Measurements from ENCODE around the gene NRN1L. TPM values are rescaled to one million over a fixed set of nuclear protein-coding genes. Genes with fewer than 3 reads are reported as not detected.

NRN1L gene
- total RNA-seq, 4 donors from 2014 or later: 2.1 TPM; not detected in 3

GRCh38 chr16:67855789-67856188 lies 28.9 kb upstream of the NRN1L start:
- peaks cover 6 to 10% of the 10 kb centered on the region in 2 donors for H3K4me1 ChIP-seq
- no peaks in the 10 kb centered on the region for H3K9me3 ChIP-seq
- intact Hi-C loops (cut with DNase I; ENCODE audit: low total_unique reads): no loop called here
- H3K36me3 ChIP-seq: no peaks in the 10 kb centered on the region
- no peak overlapping the region for H3K27ac ChIP-seq
- no peak overlapping the region for H3K4me3 ChIP-seq
- no peak for DNase-seq
- H3K27me3 ChIP-seq: no peaks in the 10 kb centered on the region
- TF ChIP-seq POLR2A (IDR thresholded peaks at IDR 0.05): no peak
- TF ChIP-seq, protein P1, sequence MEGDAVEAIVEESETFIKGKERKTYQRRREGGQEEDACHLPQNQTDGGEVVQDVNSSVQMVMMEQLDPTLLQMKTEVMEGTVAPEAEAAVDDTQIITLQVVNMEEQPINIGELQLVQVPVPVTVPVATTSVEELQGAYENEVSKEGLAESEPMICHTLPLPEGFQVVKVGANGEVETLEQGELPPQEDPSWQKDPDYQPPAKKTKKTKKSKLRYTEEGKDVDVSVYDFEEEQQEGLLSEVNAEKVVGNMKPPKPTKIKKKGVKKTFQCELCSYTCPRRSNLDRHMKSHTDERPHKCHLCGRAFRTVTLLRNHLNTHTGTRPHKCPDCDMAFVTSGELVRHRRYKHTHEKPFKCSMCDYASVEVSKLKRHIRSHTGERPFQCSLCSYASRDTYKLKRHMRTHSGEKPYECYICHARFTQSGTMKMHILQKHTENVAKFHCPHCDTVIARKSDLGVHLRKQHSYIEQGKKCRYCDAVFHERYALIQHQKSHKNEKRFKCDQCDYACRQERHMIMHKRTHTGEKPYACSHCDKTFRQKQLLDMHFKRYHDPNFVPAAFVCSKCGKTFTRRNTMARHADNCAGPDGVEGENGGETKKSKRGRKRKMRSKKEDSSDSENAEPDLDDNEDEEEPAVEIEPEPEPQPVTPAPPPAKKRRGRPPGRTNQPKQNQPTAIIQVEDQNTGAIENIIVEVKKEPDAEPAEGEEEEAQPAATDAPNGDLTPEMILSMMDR (IDR thresholded peaks at IDR 0.05): no peak

DNA sequence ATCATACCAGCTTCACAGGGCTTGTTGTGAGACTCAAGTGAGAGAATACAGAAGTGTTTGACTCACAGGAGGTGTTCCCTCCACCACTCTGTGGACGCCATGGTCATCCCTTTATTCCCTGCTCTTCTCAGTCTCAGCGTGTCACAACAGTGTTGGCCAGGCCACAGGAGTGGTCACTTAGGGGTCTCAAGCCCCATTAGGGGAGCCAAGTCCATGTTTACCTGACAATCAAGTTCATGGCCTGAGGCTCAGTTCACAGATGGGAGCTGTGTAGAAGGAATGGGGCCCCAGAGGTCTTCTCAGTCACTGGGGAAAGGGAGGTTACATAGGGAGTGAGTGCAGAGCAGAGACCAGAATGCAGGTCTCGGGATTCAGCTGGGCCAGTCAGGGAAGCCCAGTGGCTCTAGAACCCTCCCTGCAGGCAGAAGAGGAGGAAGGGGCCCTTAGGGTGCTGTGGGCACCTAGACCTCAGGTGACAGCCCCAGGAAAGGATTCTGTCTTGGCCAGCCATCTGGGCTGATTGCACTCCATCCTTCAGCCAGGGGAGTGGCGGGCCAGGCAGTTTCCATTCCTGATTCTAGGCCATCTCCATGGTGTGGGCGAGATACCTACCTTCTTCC lies 27.6 kb upstream of the NRN1L start:
- intact Hi-C loops (cut with DNase I; ENCODE audit: low total_unique reads): no loop called here
- TF ChIP-seq, protein P1 (IDR thresholded peaks at IDR 0.05): no peak
- no peak for TF ChIP-seq POLR2A (IDR thresholded peaks at IDR 0.05)
- no peaks in the 10 kb centered on the region for H3K27me3 ChIP-seq
- H3K27ac ChIP-seq: peak overlapping the region; percentile 55 to 76
- H3K4me3 ChIP-seq: no peak overlapping the region
- H3K9me3 ChIP-seq: no peaks in the 10 kb centered on the region
- H3K36me3 ChIP-seq: no peaks in the 10 kb centered on the region
- H3K4me1 ChIP-seq: peaks cover 6 to 10% of the 10 kb centered on the region in 2 donors
- DNase-seq: no peak

- Histone ChIP-seq H3K27me3 (no peaks in the 10 kb centered on the region), H3K27ac (peak overlapping the region; percentile 75 to 76), H3K4me3 (no peak overlapping the region), H3K4me1 (peaks cover 6 to 10% of the 10 kb centered on the region in 2 donors), H3K9me3 (no peaks in the 10 kb centered on the region), H3K36me3 (no peaks in the 10 kb centered on the region)
- no peak for TF ChIP-seq POLR2A (IDR thresholded peaks at IDR 0.05)
- TF ChIP-seq, protein P1 (IDR thresholded peaks at IDR 0.05): no peak
- intact Hi-C loops (cut with DNase I; ENCODE audit: low total_unique reads): no loop called here
- peak; percentile 76 to 82 for DNase-seq
Measured at GRCh38 chr16:67857547-67858233, 27.0 kb upstream of the NRN1L start.

- TF ChIP-seq, protein P1 (IDR thresholded peaks at IDR 0.05): no peak
- no peak for TF ChIP-seq POLR2A (IDR thresholded peaks at IDR 0.05)
- H3K4me1 ChIP-seq: peaks cover 6 to 10% of the 10 kb centered on the region in 2 donors
- intact Hi-C loops (cut with DNase I; ENCODE audit: low total_unique reads): no loop called here
- no peaks in the 10 kb centered on the region for H3K27me3 ChIP-seq
- H3K4me3 ChIP-seq: no peak overlapping the region
- no peaks in the 10 kb centered on the region for H3K36me3 ChIP-seq
- no peaks in the 10 kb centered on the region for H3K9me3 ChIP-seq
- DNase-seq: no peak
- H3K27ac ChIP-seq: peak overlapping the region; percentile 75 to 76
Measured at GRCh38 chr16:67858500-67858899, 26.2 kb upstream of the NRN1L start.
